Glomerular endothelial cell (primary cell): Measurements from ENCODE around the gene FGFR3. TPM values are rescaled to one million over a fixed set of nuclear protein-coding genes. Genes with fewer than 3 reads are reported as not detected.

ENCODE experiments used
- DNase-seq: peaks from one replicate; pipeline ENCODE4 v3.0.0-alpha.2; 2011; ENCODE audit warnings: low read depth, low spot score; ENCODE audit errors: extremely low read depth
- total RNA-seq: library from RNA; depleted of rRNA; stranded (reverse); fragments of >200 nt; gene quantifications from 2 replicates; pipeline ENCODE4 v1.2.3, GENCODE V29; 2015

Gene FGFR3
- total RNA-seq, 1 donor from 2014 or later, result 2.1 TPM

- DNase-seq, result no peak
Observed at GRCh38 chr4:1856943-1857699, 64.0 kb downstream of the FGFR3 start.

GRCh38 chr4:1857931-1858330 is 64.8 kb downstream of the FGFR3 start:
- DNase-seq, result no peak

Other genes with a start within 250 kb of the FGFR3 start
- 2.7 and 7.8 TPM in 2 replicates for gene FAM53A, start 109.0 kb upstream of the FGFR3 start, total RNA-seq
- gene SLBP, start 81.0 kb upstream of the FGFR3 start, total RNA-seq, result 75.4 and 78.5 TPM in 2 replicates
- 45.7 and 49.5 TPM in 2 replicates for gene TMEM129, start 72.0 kb upstream of the FGFR3 start, total RNA-seq
- gene TACC3, start 71.8 kb upstream of the FGFR3 start, total RNA-seq, result 26.7 and 40.1 TPM in 2 replicates
- gene LETM1, start 62.9 kb downstream of the FGFR3 start, total RNA-seq, result 57.5 and 65.3 TPM in 2 replicates
- 41.9 and 49.8 TPM in 2 replicates for gene NSD2, start 78.1 kb downstream of the FGFR3 start, total RNA-seq
- gene NELFA, start 215.7 kb downstream of the FGFR3 start, total RNA-seq, result 14.7 and 21.8 TPM in 2 replicates